H9 (cell line): ENCODE measurements around the gene GHR. TPM values are rescaled to one million over a fixed set of nuclear protein-coding genes. Genes with fewer than 3 reads are reported as not detected.

ENCODE experiments used
- DNase-seq: peaks from one replicate; pipeline ENCODE4 v3.0.0-alpha.2; 2017
- H2AFZ ChIP-seq: one replicate; pipeline ENCODE4 v1.6.1; 2013; ENCODE audit warnings: mild to moderate bottlenecking, low read length, control low read depth, moderate library complexity
- H2AK5ac ChIP-seq: 2 replicates; pipeline ENCODE4 v1.6.1; 2013; ENCODE audit warnings: low read length, control low read depth, mixed read lengths; ENCODE audit not compliant: insufficient read length
- H2BK120ac ChIP-seq: one replicate; pipeline ENCODE4 v1.6.1; 2013; ENCODE audit warnings: low read depth, mild to moderate bottlenecking, low read length, control low read depth, inconsistent platforms; ENCODE audit not compliant: poor library complexity, severe bottlenecking
- H2BK12ac ChIP-seq: 2 replicates; pipeline ENCODE4 v1.6.1; 2013; ENCODE audit warnings: low read length, control low read depth, mixed read lengths, low read depth; ENCODE audit not compliant: insufficient read length
- H2BK15ac ChIP-seq: 2 replicates; pipeline ENCODE4 v1.6.1; 2013; ENCODE audit warnings: low read depth, low read length, control low read depth
- H2BK20ac ChIP-seq: one replicate; pipeline ENCODE4 v1.6.1; 2013; ENCODE audit warnings: low read depth, mild to moderate bottlenecking, low read length, control low read depth, inconsistent platforms; ENCODE audit not compliant: poor library complexity, severe bottlenecking
- H2BK5ac ChIP-seq: 2 replicates; pipeline ENCODE4 v1.6.1; 2013; ENCODE audit warnings: low read length, control low read depth, mixed read lengths; ENCODE audit not compliant: insufficient read length
- H3K14ac ChIP-seq: 2 replicates; pipeline ENCODE4 v1.6.1; 2013; ENCODE audit warnings: low read length, control low read depth; ENCODE audit not compliant: insufficient read depth
- H3K18ac ChIP-seq: 2 replicates; pipeline ENCODE4 v1.6.1; 2013; ENCODE audit warnings: low read depth, mild to moderate bottlenecking, mixed read lengths, low read length, control low read depth; ENCODE audit not compliant: insufficient read length
- H3K23ac ChIP-seq: 2 replicates; pipeline ENCODE4 v1.6.1; 2013; ENCODE audit warnings: low read length, control low read depth, mixed read lengths, low read depth; ENCODE audit not compliant: insufficient read length
- H3K23me2 ChIP-seq: 2 replicates; pipeline ENCODE4 v1.6.1; 2013; ENCODE audit warnings: low read depth, mild to moderate bottlenecking, mixed read lengths, low read length, control low read depth; ENCODE audit not compliant: insufficient read length, poor library complexity, severe bottlenecking
- H3K27ac ChIP-seq: 2 replicates; pipeline ENCODE4 v1.5.1; 2013; ENCODE audit warnings: low read length, control low read depth, mixed read lengths, low read depth; ENCODE audit not compliant: insufficient read length
- H3K27me3 ChIP-seq: 2 replicates; pipeline ENCODE4 v1.6.1; 2013; ENCODE audit warnings: low read length, control low read depth, inconsistent platforms; ENCODE audit not compliant: insufficient read depth
- H3K4ac ChIP-seq: 2 replicates; pipeline ENCODE4 v1.6.1; 2013; ENCODE audit warnings: low read depth, mild to moderate bottlenecking, control low read depth, inconsistent platforms, low read length, moderate library complexity
- H3K4me1 ChIP-seq: 2 replicates; pipeline ENCODE4 v1.6.1; 2013; ENCODE audit warnings: low read length, control low read depth, inconsistent platforms; ENCODE audit not compliant: insufficient read depth
- H3K4me2 ChIP-seq: 2 replicates; pipeline ENCODE4 v1.6.1; 2013; ENCODE audit warnings: low read length, control low read depth, mixed read lengths; ENCODE audit not compliant: insufficient read length, insufficient read depth
- H3K56ac ChIP-seq: 2 replicates; pipeline ENCODE4 v1.6.1; 2013; ENCODE audit warnings: low read depth, mild to moderate bottlenecking, mixed read lengths, low read length, control low read depth; ENCODE audit not compliant: insufficient read length
- H3K79me1 ChIP-seq: 2 replicates; pipeline ENCODE4 v1.6.1; 2013; ENCODE audit warnings: low read depth, mild to moderate bottlenecking, moderate library complexity, low read length, control low read depth, inconsistent platforms; ENCODE audit not compliant: insufficient read depth, poor library complexity, severe bottlenecking
- H3K79me2 ChIP-seq: 2 replicates; pipeline ENCODE4 v1.6.1; 2013; ENCODE audit warnings: low read length, control low read depth, inconsistent platforms; ENCODE audit not compliant: insufficient read depth
- H3K9ac ChIP-seq: 2 replicates; pipeline ENCODE4 v1.6.1; 2013; ENCODE audit warnings: low read length, control low read depth, mixed read lengths; ENCODE audit not compliant: insufficient read length; ENCODE audit errors: extremely low read depth
- H3K9me3 ChIP-seq: one replicate; pipeline ENCODE4 v1.6.1; 2013; ENCODE audit warnings: low read depth, low read length, inconsistent platforms; ENCODE audit not compliant: control insufficient read depth
- H3T11ph ChIP-seq: one replicate; pipeline ENCODE4 v1.6.1; 2013; ENCODE audit warnings: mild to moderate bottlenecking, low read length, control low read depth, inconsistent platforms
- H4K20me1 ChIP-seq: one replicate; pipeline ENCODE4 v1.6.1; 2013; ENCODE audit not compliant: control insufficient read depth, insufficient read length, insufficient read depth
- H4K5ac ChIP-seq: 2 replicates; pipeline ENCODE4 v1.6.1; 2013; ENCODE audit warnings: low read depth, mild to moderate bottlenecking, mixed read lengths, low read length, control low read depth; ENCODE audit not compliant: insufficient read length
- H4K8ac ChIP-seq: replicated peaks from 2 replicates; pipeline ENCODE4 v1.6.1; 2013; ENCODE audit warnings: low read length, control low read depth, mixed read lengths, low read depth; ENCODE audit not compliant: insufficient read length
- H4K91ac ChIP-seq: 2 replicates; pipeline ENCODE4 v1.6.1; 2013; ENCODE audit warnings: low read depth, mild to moderate bottlenecking, moderate library complexity, mixed read lengths, low read length, control low read depth; ENCODE audit not compliant: insufficient read length
- H3K27ac Mint-ChIP-seq, 3 experiments: 2 replicates in 2 of 3; 3 replicates in 1 of 3; pipeline ENCODE4 v1.8.0; 2020 to 2021; ENCODE audit warnings: mixed read lengths in 3 of 3, mild to moderate bottlenecking in 1 of 3, moderate library complexity in 1 of 3
- H3K27me3 Mint-ChIP-seq: 2 replicates; pipeline ENCODE4 v1.8.0; 2021; ENCODE audit warnings: low read depth, mild to moderate bottlenecking, moderate library complexity, mixed read lengths
- H3K36me3 Mint-ChIP-seq, 3 experiments: 2 replicates in 2 of 3; 3 replicates in 1 of 3; pipeline ENCODE4 v1.8.0; 2020 to 2021; ENCODE audit warnings: low read depth in 3 of 3, mixed read lengths in 3 of 3; ENCODE audit not compliant: insufficient read depth in 1 of 3
- H3K4me1 Mint-ChIP-seq, 2 experiments: 2 replicates each; pipeline ENCODE4 v1.8.0; 2020; ENCODE audit warnings: mixed read lengths in 2 of 2
- H3K4me3 Mint-ChIP-seq, 2 experiments: 2 replicates in 1 of 2; 3 replicates in 1 of 2; pipeline ENCODE4 v1.8.0; 2020 to 2021; ENCODE audit warnings: mild to moderate bottlenecking in 2 of 2, mixed read lengths in 2 of 2, moderate library complexity in 1 of 2
- H3K9me3 Mint-ChIP-seq, 2 experiments: 2 replicates in 1 of 2; 3 replicates in 1 of 2; pipeline ENCODE4 v1.8.0; 2020; ENCODE audit warnings: mild to moderate bottlenecking in 2 of 2, mixed read lengths in 2 of 2, moderate library complexity in 1 of 2
- CTCF ChIP-seq: fragments of 200-600 bp; sonication (generic); conservative IDR thresholded peaks from 3 replicates; pipeline ENCODE4 v1.8.0; 2021; ENCODE audit warnings: antibody characterized with exemption, mild to moderate bottlenecking
- WGBS: extraction: QIAGEN DNeasy Blood & Tissue Kit; methylation state at CpG from one replicate; pipeline ENCODE4 v1.1.7; 2013; ENCODE audit warnings: missing lambda C conversion rate, low lambda C conversion rate, mixed read lengths; ENCODE audit not compliant: insufficient read length; ENCODE audit errors: extremely low coverage; 5-methylcytosine and 5-hydroxymethylcytosine counted together
- total RNA-seq: library from RNA; stranded (reverse); gene quantifications from 2 replicates; pipeline ENCODE4 v1.2.1, GENCODE V29; 2021

GHR gene
- total RNA-seq, 1 experiment from 2014 or later, result 0.20 TPM

GRCh38 chr5:42583322-42583721 is 160.1 kb downstream of the GHR start:
- peak; percentile 81 for TF ChIP-seq CTCF
- peak; percentile 62 for DNase-seq
- Histone ChIP-seq H4K5ac (no peak overlapping the region), H2AFZ (no peak overlapping the region), H3K4ac (no peak overlapping the region), H3K23ac (no peak overlapping the region), H2BK120ac (no peak overlapping the region), H3K79me2 (no peaks in the 10 kb centered on the region), H3K79me1 (no peaks in the 10 kb centered on the region), H3K9ac (no peak overlapping the region), H2BK12ac (no peak overlapping the region), H3K27ac (no peak overlapping the region), H4K91ac (no peak overlapping the region), H3K56ac (no peak overlapping the region), H3K9me3 (no peaks in the 10 kb centered on the region), H3K4me2 (no peak overlapping the region), H2AK5ac (no peak overlapping the region), H3K23me2 (no peaks in the 10 kb centered on the region), H2BK15ac (no peak overlapping the region), H3K27me3 (no peaks in the 10 kb centered on the region), H3K18ac (no peak overlapping the region), H4K8ac (no peak overlapping the region), H4K20me1 (no peaks in the 10 kb centered on the region), H2BK20ac (no peak overlapping the region), H3T11ph (no peak overlapping the region), H3K14ac (no peak overlapping the region), H2BK5ac (no peak overlapping the region), H3K4me1 (no peaks in the 10 kb centered on the region)
- Mint-ChIP-seq H3K27me3 (no peaks in the 10 kb centered on the region), H3K4me3 (no peak overlapping the region), H3K36me3 (no peaks in the 10 kb centered on the region; a peak in 3 of 7 replicates), H3K27ac (no peak overlapping the region; a peak in 1 of 7 replicates), H3K9me3 (peaks cover 0 to 3% of the 10 kb centered on the region in 2 experiments; a peak in 1 of 5 replicates), H3K4me1 (peaks cover 3 to 4% of the 10 kb centered on the region in 2 experiments; a peak in 2 of 4 replicates)
- WGBS, result no CpG with 5 or more reads among the region's 4 CpGs
